Measurements from ENCODE around the gene BBOX1. TPM values are rescaled to one million over a fixed set of nuclear protein-coding genes. Genes with fewer than 3 reads are reported as not detected.
"Not testable (repeated sequence)": the region's sequence is repeated elsewhere in the genome, so short reads cannot be mapped to it uniquely, and the experiment has no call there.

The BBOX1 gene
- total RNA-seq, 1 donor, result not detected

DNA sequence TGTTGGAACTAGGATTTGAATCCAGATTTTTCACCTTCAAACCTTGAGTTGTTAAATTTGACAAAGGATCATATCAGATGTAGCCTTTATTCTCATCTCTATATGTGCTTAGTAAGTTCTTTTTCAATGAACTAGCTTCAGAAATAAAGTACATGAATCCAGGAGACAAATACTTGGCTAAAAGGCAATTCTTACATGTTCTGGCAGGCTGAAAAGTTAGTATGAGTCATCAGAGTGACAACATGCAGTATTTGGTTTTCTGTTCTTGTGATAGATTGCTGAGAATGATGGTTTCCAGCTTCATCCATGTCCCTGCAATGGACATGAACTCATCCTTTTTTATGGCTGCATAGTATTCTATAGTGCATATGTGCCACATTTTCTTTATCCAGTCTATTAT is 40.4 kb downstream of the BBOX1 start:
- no peak for DNase-seq (ENCODE audit: low read depth in 2 of 3, low spot score in 2 of 3)

DNA sequence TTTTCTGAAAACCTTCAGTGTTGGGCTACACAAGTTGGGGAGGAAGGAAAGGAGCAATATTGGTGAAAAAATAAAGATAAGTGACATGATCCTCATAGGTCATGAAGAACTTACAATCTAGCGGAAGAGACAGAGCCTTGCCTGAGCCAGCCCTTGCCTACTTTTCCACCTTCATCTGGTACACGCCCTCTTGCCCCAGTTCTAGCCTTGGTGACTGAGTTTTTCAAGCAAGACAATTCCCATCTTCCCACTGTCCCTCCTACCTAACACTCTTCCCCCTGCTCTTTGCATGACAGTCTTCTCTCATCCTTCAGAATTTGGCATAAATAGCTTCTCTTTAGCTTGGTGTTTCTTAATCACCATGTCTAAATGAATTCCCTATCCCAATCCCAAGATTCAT is 42.6 kb downstream of the BBOX1 start:
- DNase-seq (ENCODE audit: low read depth in 2 of 3, low spot score in 2 of 3), result no peak

DNA sequence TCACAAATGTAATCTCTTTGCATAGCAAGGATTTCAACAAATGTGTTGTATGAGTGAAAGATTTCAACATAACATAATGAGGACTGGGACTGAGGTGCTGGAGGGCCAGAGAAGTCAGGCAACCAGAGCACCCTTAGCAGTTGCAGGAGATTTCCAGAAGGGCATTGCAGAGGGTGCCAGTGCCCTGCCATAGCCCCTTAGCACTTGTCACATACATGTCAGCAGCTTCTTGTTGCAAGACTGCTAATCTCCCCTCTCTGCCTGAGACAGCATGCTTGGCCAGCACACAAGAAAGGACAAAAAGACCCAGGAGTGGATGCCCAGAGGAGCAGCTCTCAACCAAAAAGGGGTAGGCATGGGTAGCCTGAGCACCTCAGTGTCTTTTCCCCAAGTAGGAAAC is 43.2 kb downstream of the BBOX1 start:
- no peak for DNase-seq (ENCODE audit: low read depth in 2 of 3, low spot score in 2 of 3)

DNA sequence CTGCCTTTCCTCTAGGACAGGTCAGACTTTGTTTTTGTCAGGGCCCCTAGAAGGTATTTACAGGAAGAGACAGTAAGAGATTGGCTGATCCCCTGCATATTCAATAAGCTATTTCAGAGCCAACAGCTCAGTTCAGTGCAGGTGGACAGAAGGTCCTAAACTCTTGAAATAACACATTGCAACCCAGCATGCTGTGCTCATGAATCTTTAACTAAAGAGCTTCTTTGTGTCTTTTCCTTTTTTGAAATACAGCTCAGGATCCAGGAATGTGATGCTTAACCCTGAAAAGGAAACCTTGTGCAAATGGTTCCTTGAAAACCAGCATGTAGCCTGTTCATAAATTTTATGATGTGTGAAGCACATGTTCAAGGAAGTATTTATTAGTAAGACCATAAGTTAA is 43.9 kb downstream of the BBOX1 start:
- no peak for DNase-seq (ENCODE audit: low read depth in 2 of 3, low spot score in 2 of 3)

DNA sequence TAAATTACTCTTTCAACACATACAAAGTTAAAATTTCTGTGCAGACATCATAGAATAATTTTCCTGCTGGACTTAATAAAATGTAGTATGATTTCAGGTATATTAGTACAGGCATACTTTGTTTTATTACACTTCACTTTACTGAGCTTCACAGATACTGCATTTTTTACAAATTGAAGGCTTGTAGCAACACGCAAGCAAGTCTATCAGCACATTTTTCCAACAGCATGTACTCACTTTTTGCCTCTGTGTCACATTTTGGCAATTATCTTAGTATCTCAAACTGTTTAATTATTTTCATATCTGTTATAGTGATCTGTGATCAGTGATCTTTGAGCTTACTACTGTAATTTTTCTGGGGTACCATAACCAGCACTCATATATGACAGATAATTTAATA is 44.5 kb downstream of the BBOX1 start:
- DNase-seq (ENCODE audit: low read depth in 2 of 3, low spot score in 2 of 3), result no peak

GRCh38 chr11:27085605-27086004 is 45.0 kb downstream of the BBOX1 start:
- no peak for DNase-seq (ENCODE audit: low read depth in 2 of 3, low spot score in 2 of 3)

DNA sequence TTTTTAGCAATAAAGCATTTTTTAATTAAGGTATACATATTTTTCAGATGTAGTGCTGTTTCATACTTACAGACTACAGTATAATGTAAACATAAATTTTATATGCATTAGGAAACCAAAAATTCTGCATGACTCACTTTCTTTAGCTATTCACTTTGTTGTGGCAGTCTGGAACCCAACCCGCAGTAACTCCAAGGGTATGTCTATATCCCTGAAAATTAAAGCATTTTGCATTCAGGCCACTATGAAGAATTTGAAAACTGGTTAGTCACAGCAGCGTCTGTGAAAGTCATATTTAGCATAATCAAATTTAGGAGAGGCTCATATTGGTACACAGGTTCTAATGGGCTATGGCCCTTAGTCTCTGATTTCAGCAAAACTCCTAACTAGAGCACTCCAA is 46.8 kb downstream of the BBOX1 start:
- no peak for DNase-seq (ENCODE audit: low read depth in 2 of 3, low spot score in 2 of 3)

- no peak for DNase-seq (ENCODE audit: low read depth in 2 of 3, low spot score in 2 of 3)
These were observed 47.7 kb downstream of the BBOX1 start for GRCh38 chr11:27088353-27088752.

- DNase-seq (ENCODE audit: low read depth in 2 of 3, low spot score in 2 of 3), result no peak
These were observed 49.1 kb downstream of the BBOX1 start for GRCh38 chr11:27089746-27090145.

DNA sequence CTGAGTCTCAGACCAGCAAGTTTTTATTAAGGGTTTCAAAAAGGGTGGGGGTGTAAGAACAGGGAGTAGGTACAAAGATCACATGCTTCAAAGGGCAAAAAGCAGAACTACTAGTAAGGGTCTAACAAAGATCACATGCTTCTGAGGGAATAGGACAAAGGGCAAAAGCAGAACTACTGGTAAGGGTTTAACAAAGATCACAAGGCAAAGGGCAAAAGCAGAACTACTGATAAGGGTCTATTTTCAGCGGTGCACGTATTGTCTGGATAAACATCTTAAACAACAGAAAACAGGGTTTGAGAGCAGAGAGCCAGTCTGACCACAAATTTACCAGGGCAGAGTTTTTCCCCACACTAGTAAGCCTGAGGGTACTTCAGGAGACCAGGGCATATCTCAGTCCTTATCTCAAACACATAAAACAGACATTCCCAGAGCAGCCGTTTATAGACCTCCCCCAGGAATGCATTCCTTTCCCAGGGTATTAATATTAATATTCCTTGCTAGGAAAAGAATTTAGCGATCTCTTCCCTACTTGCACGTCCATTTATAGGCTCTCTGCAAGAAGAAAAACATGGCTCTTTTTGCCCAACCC is 49.8 kb downstream of the BBOX1 start:
- DNase-seq (ENCODE audit: low read depth in 2 of 3, low spot score in 2 of 3), result not testable (repeated sequence)

- DNase-seq (ENCODE audit: low read depth in 2 of 3, low spot score in 2 of 3), result no peak
These were observed 53.5 kb downstream of the BBOX1 start for GRCh38 chr11:27094120-27094519.

- DNase-seq (ENCODE audit: low read depth in 2 of 3, low spot score in 2 of 3), result no peak
These were observed 54.4 kb downstream of the BBOX1 start for GRCh38 chr11:27095059-27095458.

DNA sequence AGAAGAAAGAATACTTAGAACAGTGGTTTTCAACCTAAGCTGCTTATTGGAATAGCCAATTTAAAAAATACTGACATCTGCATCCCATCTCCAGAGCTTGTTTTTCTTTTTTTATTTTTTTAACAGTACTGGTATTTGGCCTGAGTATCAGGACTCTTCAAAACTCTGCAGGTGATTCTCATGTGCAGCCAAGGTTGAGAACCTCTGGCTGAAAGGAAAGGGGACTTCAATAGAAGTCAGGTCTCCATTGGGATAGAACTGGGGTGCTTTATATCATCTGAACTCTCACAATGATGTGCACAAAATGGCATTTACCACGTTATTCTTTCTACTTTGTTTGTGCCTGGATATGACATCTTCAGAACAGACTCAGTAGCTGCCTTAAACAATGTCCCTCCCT is 55.3 kb downstream of the BBOX1 start:
- DNase-seq (ENCODE audit: low read depth in 2 of 3, low spot score in 2 of 3), result no peak

- no peak for DNase-seq (ENCODE audit: low read depth in 2 of 3, low spot score in 2 of 3)
These were observed 56.9 kb downstream of the BBOX1 start for GRCh38 chr11:27097551-27097950.

DNA sequence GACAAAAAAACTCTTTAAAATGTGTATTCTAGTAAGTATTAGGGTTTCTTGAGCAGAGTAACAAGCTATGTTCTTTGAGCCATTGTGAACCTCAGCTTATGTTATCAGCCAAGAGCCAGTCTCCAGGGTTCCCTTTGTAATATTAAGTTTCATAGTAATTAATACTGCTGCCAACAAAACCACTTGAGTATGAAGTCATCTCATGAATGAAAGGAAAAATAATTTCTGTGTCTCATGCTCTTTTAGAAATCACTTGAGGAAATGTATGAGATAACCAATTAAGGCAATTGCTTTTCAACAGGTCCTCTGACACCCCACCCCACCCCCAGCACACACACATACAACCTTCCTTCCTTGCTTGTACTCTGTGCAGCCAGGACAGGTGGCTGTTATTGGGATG is 59.9 kb downstream of the BBOX1 start:
- no peak for DNase-seq (ENCODE audit: low read depth in 2 of 3, low spot score in 2 of 3)

GRCh38 chr11:27107548-27107947 is 66.9 kb downstream of the BBOX1 start:
- no peak for DNase-seq (ENCODE audit: low read depth in 2 of 3, low spot score in 2 of 3)

DNA sequence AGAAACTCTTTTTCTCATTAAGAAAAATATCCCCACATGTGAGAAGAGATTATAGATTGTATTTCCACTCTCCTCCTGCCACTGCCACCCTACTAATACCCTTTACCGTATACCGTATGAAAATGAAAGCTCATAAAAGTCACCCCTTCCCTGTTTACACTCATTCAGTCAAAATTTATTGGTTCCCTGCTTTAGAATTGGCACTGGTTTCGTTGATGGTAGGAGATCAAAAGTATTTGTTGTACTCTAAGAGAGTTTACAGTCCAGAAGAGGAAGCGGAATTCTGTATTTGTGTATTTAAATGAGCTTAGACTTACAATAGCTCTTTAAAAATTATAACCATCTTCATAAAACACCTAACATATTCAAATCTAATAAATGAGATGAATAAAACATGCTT is 68.2 kb downstream of the BBOX1 start:
- no peak for DNase-seq (ENCODE audit: low read depth in 2 of 3, low spot score in 2 of 3)

DNA sequence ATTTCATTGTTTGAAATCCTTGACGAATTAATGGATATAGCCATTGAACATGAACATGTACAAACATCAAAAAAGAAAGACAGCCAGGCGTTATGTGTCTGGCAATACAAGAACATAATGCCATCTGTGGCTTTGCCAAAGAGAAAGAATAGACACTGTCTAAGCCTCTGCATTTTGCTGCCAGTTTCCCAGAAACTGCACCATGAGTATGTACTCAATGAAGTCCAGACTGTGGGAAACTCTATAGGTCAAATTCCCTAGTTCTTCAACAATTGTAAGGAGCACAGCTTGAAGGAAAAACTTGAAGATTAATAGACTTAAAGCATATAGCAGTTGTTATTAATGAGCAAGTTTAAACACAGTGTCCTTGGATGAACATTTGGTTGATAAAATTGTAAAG is 71.3 kb downstream of the BBOX1 start:
- no peak for DNase-seq (ENCODE audit: low read depth in 2 of 3, low spot score in 2 of 3)

GRCh38 chr11:27112946-27113345 is 72.3 kb downstream of the BBOX1 start:
- no peak for DNase-seq (ENCODE audit: low read depth in 2 of 3, low spot score in 2 of 3)

DNA sequence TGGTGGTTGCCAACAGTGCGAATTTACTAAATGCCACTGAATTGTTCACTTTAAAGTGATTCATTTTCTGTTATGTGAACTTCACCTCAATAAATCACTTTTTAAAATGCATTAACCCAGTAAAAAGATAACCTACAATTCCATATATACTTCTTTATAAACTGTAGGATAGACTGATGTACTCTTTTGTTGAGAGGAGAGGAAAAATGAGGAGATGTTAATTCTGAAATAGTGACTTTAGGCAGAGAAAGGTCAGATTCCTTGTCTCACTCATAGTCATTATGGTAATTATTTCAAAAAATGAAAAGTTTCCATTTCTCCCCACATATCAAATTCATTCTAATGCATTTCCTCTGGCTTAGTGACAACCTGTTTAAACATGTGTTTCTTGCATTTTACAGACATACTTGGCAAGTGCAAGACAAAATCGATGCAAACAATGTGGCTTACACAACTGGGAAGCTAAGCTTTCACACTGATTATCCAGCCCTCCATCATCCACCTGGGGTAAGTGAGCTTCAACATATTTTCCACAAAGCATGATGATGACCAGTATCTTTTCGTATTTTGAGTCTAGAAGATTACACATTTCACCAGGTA is 74.5 kb downstream of the BBOX1 start:
- no peak for DNase-seq (ENCODE audit: low read depth in 2 of 3, low spot score in 2 of 3)

- DNase-seq (ENCODE audit: low read depth in 2 of 3, low spot score in 2 of 3), result no peak
These were observed 76.1 kb downstream of the BBOX1 start for GRCh38 chr11:27116684-27117083.

GRCh38 chr11:27118371-27118770 is 77.8 kb downstream of the BBOX1 start:
- DNase-seq (ENCODE audit: low read depth in 2 of 3, low spot score in 2 of 3), result no peak

GRCh38 chr11:27118949-27119348 is 78.3 kb downstream of the BBOX1 start:
- DNase-seq (ENCODE audit: low read depth in 2 of 3, low spot score in 2 of 3), result no peak
